ENCODE results near the gene TRAK2. TPM values are rescaled to one million over a fixed set of nuclear protein-coding genes. Genes with fewer than 3 reads are reported as not detected.

TRAK2 gene
- total RNA-seq, 2 experiments from 2014 or later = 43.1 to 48.8 TPM

DNA sequence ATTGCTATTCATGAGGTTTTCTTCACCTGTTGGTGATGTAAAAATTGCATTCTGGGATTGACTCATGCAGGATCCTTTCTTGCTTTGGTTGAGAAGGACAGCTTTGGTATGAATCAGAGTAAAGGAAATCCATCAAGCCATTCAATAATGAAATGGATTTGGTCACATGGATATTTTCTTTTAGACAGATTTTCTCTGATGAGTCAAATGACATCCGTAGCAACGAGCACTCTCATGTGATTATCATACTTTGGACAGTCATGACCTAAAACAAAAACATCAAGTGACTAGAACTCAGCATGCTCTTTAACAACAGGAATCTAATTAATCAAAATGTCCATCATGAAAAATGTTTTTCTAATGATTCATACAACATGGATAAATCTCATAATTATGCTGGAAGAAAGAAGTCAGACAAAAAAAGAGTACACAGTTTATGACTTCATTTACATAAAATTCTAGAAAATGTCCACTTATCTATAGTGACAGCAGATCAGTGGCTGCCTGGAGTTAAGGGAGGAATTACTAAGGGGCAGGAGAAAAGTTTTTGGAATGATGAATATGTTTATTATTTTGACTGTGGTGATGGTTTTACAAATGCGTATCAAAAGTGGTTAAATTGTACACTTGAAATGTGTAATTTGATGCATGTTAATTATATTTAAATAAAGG is 30.7 kb downstream of the TRAK2 start:
- Mint-ChIP-seq H3K9me3 (no peaks in the 10 kb centered on the region), H3K27me3 (no peaks in the 10 kb centered on the region), H3K4me1 (peaks cover 27% of the 10 kb centered on the region), H3K27ac (no peak overlapping the region), H3K4me3 (no peak overlapping the region), H3K36me3 (peaks cover 26% of the 10 kb centered on the region)
- POLR2A ChIA-PET = no interaction called here
- ATAC-seq (ENCODE audit: low read depth) (no peak), DNase-seq (no peak)

DNA sequence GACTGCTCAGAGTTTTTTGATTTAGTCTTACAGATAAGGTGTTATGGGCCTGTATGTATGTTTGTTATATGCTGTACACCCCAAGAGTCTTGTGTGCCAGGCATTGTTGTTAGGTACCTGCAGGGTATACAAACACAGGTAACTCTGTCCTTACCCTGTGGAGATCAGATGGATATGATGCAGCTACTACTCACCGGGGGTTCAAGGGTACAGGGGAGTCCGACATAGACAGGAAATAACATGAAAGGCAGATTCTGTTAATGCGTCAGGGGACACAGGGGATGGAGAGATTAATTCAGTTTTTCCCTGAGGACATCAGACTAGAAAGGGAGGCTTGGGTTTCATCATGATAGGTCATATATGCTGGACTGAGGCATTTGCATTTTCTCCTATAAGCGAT is 31.3 kb downstream of the TRAK2 start:
- Mint-ChIP-seq H3K4me1 (peaks cover 27% of the 10 kb centered on the region), H3K4me3 (no peak overlapping the region), H3K27ac (peak overlapping the region; percentile 53), H3K27me3 (no peaks in the 10 kb centered on the region), H3K36me3 (peaks cover 26% of the 10 kb centered on the region), H3K9me3 (no peaks in the 10 kb centered on the region)
- POLR2A ChIA-PET = no interaction called here
- ATAC-seq (ENCODE audit: low read depth) (no peak), DNase-seq (no peak)

DNA sequence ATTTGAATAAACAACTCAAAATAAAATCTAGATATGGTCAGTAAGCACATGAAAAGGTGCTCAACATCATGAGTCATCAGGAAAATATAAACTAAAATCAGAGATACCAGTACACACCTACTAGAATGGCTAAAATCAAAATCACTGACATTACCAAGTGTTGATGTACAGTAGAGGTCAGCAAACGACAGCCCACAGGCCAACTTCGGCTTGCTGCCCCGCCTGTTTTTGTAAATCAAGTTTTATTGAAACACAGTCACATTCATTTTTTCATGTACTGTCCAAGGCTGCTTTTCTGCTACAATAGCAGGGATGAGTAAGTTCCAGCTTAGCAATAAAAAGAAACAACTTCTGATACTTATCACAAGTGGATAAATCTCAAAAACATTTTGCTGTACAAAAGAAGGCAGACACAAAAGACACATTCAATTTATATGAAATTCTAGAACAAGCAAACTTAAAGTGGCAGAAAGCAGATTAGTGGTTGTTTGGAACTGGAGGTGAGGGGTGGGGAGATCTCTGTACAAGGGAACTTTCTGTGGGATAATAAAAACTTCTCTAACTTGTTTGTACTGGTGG is 32.1 kb downstream of the TRAK2 start:
- Mint-ChIP-seq H3K27me3 (no peaks in the 10 kb centered on the region), H3K36me3 (peaks cover 26% of the 10 kb centered on the region), H3K4me3 (no peak overlapping the region), H3K4me1 (peaks cover 26% of the 10 kb centered on the region), H3K27ac (no peak overlapping the region), H3K9me3 (no peaks in the 10 kb centered on the region)
- ATAC-seq (ENCODE audit: low read depth) = no peak
- POLR2A ChIA-PET = no interaction called here
- DNase-seq = no peak

DNA sequence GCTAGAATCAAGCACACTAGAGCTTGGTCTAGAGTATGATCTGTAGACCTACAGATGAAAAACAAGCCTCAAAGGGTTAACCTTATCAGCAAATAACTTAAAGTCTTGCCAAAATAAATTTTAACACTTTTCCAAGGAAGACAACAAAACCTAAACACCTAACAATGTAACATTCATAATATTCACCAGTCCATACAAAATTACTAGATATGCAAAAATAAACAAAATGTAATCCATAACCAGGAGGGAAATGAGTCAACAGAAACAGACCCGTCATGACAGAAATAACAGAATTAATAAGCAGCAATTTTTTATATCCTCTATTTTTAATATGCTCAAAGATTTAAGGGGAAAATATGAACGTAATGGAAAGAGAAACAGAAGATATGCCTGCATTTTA is 36.1 kb downstream of the TRAK2 start:
- H3K27me3 Mint-ChIP-seq = no peaks in the 10 kb centered on the region
- H3K36me3 Mint-ChIP-seq = peaks cover 42% of the 10 kb centered on the region
- no peak overlapping the region for H3K4me3 Mint-ChIP-seq
- peaks cover 20% of the 10 kb centered on the region for H3K4me1 Mint-ChIP-seq
- no peak overlapping the region for H3K27ac Mint-ChIP-seq
- H3K9me3 Mint-ChIP-seq = peaks cover 2% of the 10 kb centered on the region
- ATAC-seq (ENCODE audit: low read depth) (no peak), DNase-seq (no peak)
- POLR2A ChIA-PET = interaction anchor here (1.2 to 1.5 kb wide), 2 partner anchors 11 to 17 kb away, joined by 5 to 8 read pairs; no protein-coding TSS in a partner anchor

DNA sequence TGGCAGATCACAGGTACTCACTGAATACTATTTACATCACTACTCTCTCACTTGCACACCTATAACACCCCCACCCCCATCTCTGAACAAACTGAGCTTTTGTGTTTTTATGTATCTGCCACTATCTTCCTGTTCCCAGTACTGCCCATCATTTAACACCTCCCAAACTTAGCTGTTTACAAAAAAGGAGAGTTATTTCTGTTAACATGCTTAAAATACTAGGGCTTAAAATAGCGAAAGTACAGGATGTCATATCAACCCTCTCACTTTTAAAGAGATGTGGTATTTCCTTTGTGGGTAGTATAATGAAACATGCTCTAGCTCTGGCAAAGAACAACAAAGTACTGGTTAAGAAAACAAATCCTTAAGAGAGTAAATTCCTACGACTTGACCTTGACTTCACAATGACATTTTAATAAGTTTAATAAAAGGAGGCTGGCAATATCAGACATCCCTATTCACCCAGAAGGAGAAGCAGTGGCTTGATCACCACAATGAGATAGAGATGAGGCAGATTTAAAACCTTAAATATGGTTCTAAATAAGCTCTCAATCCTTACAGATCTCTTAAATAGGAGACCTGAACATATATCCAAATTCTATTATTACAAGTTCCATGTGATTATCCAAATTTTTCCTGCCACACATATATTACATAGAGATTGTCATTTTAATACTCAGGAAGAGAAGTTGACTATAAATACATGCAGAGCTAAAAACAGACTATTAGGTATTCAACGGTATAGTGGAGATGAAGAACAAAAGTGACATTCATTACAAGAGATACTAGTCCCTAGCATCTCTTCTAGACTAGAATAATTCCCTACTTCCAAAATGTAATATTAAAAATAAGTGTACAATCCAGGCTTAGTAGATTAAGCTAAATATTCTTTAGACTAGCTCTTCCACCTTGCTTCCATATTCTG is 36.9 kb downstream of the TRAK2 start:
- Mint-ChIP-seq H3K4me3 (no peak overlapping the region), H3K36me3 (peaks cover 41% of the 10 kb centered on the region), H3K27ac (no peak overlapping the region), H3K4me1 (peaks cover 15% of the 10 kb centered on the region), H3K27me3 (no peaks in the 10 kb centered on the region), H3K9me3 (peaks cover 2% of the 10 kb centered on the region)
- ATAC-seq (ENCODE audit: low read depth) = peak; percentile 81
- POLR2A ChIA-PET = interaction anchor here (0.8 to 1.6 kb wide), 8 partner anchors 10 to 181 kb away, joined by 3 to 18 read pairs (median 4); partner anchors contain the start of genes CASP8, STRADB and TRAK2
- no peak for DNase-seq

DNA sequence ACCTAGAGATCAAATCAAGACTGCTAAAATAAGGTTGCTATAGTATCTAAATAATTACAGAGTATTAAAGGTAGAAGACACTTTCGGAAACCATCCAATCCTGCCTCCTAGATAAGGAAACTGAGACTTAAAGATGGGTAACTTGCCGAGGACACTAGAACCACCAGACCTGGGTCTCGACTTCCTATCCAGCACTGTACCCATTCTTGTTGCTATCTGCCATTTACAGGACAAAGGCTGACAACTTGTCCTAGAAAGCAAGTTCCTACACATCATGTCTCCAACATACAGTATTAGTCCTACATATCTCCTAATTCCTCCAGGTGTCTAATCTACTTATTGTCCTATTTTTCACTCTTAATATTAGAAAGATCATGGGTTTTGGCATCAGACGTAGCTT is 37.7 kb downstream of the TRAK2 start:
- Mint-ChIP-seq H3K4me3 (no peak overlapping the region), H3K9me3 (peaks cover 2% of the 10 kb centered on the region), H3K27ac (no peak overlapping the region), H3K27me3 (no peaks in the 10 kb centered on the region), H3K36me3 (peaks cover 39% of the 10 kb centered on the region), H3K4me1 (peaks cover 12% of the 10 kb centered on the region)
- POLR2A ChIA-PET = interaction anchor here (0.9 to 1.6 kb wide), 6 partner anchors 9 to 153 kb away, joined by 3 to 18 read pairs (median 6); partner anchors contain the start of genes CASP8, STRADB and TRAK2
- DNase-seq (no peak), ATAC-seq (ENCODE audit: low read depth) (no peak)

DNA sequence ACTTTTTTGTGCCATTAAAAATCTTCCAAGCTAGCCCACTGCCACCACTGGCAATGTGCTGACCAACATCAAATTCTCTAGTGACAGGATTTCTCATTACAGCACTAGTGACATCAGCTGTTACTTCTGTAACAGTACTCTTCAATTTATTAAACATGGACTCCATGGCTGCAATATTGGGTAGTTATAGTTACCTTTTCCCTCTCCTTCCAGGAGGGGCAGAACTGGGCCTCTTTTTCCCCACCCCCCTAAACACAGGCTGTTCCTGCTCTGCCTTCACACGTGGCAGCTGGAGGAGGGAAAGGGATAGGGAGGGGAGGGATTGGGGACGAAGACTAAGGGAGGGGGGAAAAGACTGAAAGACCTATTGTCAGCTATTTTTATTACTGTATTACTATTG is 38.1 kb downstream of the TRAK2 start:
- Mint-ChIP-seq H3K9me3 (peaks cover 2% of the 10 kb centered on the region), H3K27me3 (no peaks in the 10 kb centered on the region), H3K27ac (no peak overlapping the region), H3K4me3 (no peak overlapping the region), H3K36me3 (peaks cover 40% of the 10 kb centered on the region), H3K4me1 (peaks cover 15% of the 10 kb centered on the region)
- POLR2A ChIA-PET = interaction anchor here (0.7 to 1.6 kb wide), 3 partner anchors 20 to 38 kb away, joined by 3 to 13 read pairs (median 5); partner anchors contain the start of genes STRADB and TRAK2
- ATAC-seq (ENCODE audit: low read depth) (no peak), DNase-seq (no peak)

DNA sequence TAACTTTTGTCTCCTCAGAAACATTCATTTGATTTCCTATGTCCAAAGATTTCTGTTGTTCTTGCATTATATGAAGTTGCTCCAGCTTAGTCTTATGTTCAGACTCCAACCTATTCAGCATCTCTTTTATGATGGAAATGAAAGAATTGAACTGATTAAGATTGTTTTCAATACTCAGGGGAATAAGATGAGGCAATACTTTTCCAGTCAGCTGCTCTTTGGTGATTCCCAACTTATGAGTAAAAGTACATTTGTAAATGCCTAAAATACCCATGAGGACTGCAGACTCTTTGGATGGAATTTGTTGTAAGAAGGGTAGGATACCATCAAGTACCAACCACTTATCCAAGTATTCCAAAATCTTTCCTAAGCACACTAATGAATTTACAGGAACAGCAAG is 39.8 kb downstream of the TRAK2 start:
- DNase-seq (no peak), ATAC-seq (ENCODE audit: low read depth) (no peak)
- peaks cover 25% of the 10 kb centered on the region for H3K4me1 Mint-ChIP-seq
- peaks cover 36% of the 10 kb centered on the region for H3K36me3 Mint-ChIP-seq
- H3K9me3 Mint-ChIP-seq = peaks cover 2% of the 10 kb centered on the region
- H3K27me3 Mint-ChIP-seq = no peaks in the 10 kb centered on the region
- no peak overlapping the region for H3K27ac Mint-ChIP-seq
- POLR2A ChIA-PET = no interaction called here
- H3K4me3 Mint-ChIP-seq = no peak overlapping the region

DNA sequence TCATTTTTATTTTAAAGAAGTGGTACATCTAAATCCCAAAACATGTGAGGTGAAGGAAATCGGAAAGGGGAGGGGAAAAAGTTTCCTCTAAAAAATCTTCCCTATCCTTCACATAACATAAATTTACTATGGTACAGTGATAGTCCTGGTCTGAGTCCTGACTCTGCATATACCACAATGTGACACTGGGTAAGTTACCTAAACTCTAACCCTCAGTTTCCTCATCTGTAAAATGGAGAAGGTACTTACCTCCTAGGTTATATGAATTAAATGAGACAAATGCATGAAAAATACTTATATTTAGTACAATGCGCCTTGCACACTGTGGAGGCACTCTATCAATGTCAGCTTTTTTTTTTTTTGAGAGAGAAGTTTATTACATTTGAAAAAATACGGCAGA is 42.3 kb downstream of the TRAK2 start:
- peaks cover 2% of the 10 kb centered on the region for H3K9me3 Mint-ChIP-seq
- DNase-seq (no peak), ATAC-seq (ENCODE audit: low read depth) (no peak)
- POLR2A ChIA-PET = interaction anchor here (0.5 to 0.6 kb wide), 2 partner anchors 89 to 291 kb away, joined by 3 read pairs; no protein-coding TSS in a partner anchor
- no peaks in the 10 kb centered on the region for H3K27me3 Mint-ChIP-seq
- peaks cover 46% of the 10 kb centered on the region for H3K4me1 Mint-ChIP-seq
- no peak overlapping the region for H3K4me3 Mint-ChIP-seq
- H3K36me3 Mint-ChIP-seq = peaks cover 44% of the 10 kb centered on the region
- no peak overlapping the region for H3K27ac Mint-ChIP-seq

DNA sequence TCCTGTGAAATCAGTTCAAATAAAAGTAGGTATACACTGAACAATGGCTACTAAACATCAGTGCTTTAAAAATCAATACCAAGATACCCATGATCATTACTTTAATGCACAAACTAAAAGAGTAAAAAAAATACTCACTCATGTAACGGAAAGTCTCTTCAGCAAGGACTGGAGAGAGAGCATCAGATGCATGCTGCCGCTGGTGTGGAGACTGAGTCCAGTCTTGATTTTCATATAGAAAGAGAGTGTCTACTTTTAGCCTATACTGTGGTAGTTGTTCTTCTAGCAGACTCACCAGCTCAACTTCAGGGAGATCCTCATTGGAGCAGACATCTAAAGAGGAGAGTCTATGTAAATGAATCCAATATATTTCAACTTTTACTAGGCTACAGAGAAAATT is 44.0 kb downstream of the TRAK2 start:
- no peaks in the 10 kb centered on the region for H3K27me3 Mint-ChIP-seq
- peak overlapping the region; percentile 23 for H3K4me3 Mint-ChIP-seq
- H3K4me1 Mint-ChIP-seq = peaks cover 49% of the 10 kb centered on the region
- peaks cover 43% of the 10 kb centered on the region for H3K36me3 Mint-ChIP-seq
- ATAC-seq (ENCODE audit: low read depth) = no peak
- no peak overlapping the region for H3K27ac Mint-ChIP-seq
- H3K9me3 Mint-ChIP-seq = peaks cover 2% of the 10 kb centered on the region
- POLR2A ChIA-PET = interaction anchor here (1.7 kb wide), 1 partner anchor 40 kb away, joined by 4 read pairs; no protein-coding TSS in a partner anchor
- no peak for DNase-seq

DNA sequence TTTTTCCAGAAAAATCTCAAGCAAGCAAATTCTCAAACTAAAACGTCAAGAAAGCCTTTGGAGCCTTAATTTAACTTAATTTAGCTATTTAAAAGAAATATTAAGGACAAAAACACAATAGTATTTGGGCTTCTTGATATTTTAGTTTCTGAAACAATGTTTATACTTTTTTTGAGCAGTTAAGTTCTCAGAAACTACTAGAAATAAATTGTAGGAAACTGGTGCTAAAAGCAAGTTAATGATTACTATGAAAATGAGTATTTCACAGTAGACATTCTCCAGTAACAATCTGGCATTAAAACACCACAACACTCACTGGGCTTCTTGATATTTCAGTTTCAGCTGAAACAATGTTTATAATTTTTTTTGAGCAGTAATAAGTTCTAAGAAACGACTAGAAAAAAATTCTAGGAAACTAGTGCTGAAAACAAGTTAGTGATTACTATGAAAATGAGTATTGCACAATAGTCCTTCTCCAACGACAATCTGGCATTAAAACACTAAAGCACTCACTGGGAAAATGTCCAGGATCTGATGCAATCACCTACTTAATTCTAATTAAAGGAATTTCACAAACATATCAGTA is 45.1 kb downstream of the TRAK2 start:
- DNase-seq (no peak), ATAC-seq (ENCODE audit: low read depth) (peak; percentile 64)
- POLR2A ChIA-PET = interaction anchor here (1.7 to 2.9 kb wide), 2 partner anchors 41 to 45 kb away, joined by 4 to 17 read pairs; partner anchors contain the start of genes STRADB and TRAK2
- Mint-ChIP-seq H3K9me3 (no peaks in the 10 kb centered on the region), H3K36me3 (peaks cover 34% of the 10 kb centered on the region), H3K27ac (peak overlapping the region; percentile 63), H3K4me1 (peaks cover 48% of the 10 kb centered on the region), H3K27me3 (no peaks in the 10 kb centered on the region), H3K4me3 (peak overlapping the region; percentile 47)

DNA sequence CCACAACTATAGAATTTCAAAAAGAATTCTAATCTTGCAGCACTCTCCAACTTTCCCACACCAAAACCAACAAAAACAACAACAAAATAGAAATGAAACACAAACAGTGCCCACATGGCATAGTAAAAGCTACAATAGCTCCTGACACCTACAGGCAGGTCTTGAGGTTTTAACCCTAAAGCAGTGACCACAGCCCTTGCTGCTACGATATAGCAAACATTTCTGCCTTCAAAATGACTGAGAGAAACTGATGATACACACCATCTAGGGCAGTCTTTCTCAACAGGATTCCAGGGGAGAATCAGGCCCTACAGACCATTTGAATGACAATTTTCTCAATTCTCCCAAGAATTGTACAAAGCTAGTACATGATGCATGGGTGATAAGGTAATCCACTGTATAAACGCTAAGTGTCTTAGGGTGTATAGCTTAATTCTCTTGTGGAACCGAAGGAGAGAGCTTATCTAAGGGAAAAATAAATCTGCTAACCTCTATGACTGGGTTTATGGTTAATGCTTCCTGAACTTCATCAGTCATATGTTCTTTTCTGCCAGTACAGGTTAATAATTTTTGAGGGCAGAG is 46.5 kb downstream of the TRAK2 start:
- POLR2A ChIA-PET = interaction anchor here (0.6 to 2.9 kb wide), 6 partner anchors 10 to 171 kb away, joined by 3 to 17 read pairs (median 4); partner anchors contain the start of genes STRADB and TRAK2

More for the DNA sequence above, 46.5 kb downstream of the TRAK2 start:
- peak overlapping the region; percentile 13 for H3K27ac Mint-ChIP-seq
- peaks cover 47% of the 10 kb centered on the region for H3K4me1 Mint-ChIP-seq
- peaks cover 25% of the 10 kb centered on the region for H3K36me3 Mint-ChIP-seq
- DNase-seq = no peak
- no peaks in the 10 kb centered on the region for H3K27me3 Mint-ChIP-seq
- ATAC-seq (ENCODE audit: low read depth) = peak; percentile 63
- peak overlapping the region; percentile 45 for H3K4me3 Mint-ChIP-seq
- H3K9me3 Mint-ChIP-seq = no peaks in the 10 kb centered on the region
